ENCODE measurements around the gene PTGER1. TPM values are rescaled to one million over a fixed set of nuclear protein-coding genes. Genes with fewer than 3 reads are reported as not detected.

Gene PTGER1
- 1 to 10 TPM in 1 of 3 donors, under 1 TPM in 2; 0.41 to 1.2 (median 0.63) TPM for total RNA-seq
- long read RNA-seq, donor 1, result 0 reads
- long read RNA-seq, donor 2, result 0 reads

- DNase-seq, result peak in 2 of 3 donors; percentile 60
- Histone ChIP-seq H3K4me1 (ENCODE audit: low read depth) (peaks cover 34% of the 10 kb centered on the region), H3K36me3 (ENCODE audit: low read depth) (no peaks in the 10 kb centered on the region), H3K9me3 (no peaks in the 10 kb centered on the region), H3K4me3 (no peak within 1 kb of the TSS)
- intact Hi-C loops (cut with DNase I, micrococcal nuclease), result no loop called here
- no peak for TF ChIP-seq CTCF (IDR thresholded peaks at IDR 0.05)
- peak; percentile 56 for ATAC-seq
Observed at GRCh38 chr19:14475251-14476073, at the start of gene PTGER1. Gene PTGER1 (minus strand): TSS chr19:14475354. CDS start chr19:14474320, 1,034 bp downstream.

GRCh38 chr19:14520543-14520942 lies 45.4 kb upstream of the PTGER1 start:
- Histone ChIP-seq H3K4me3 (no peak overlapping the region), H3K36me3 (ENCODE audit: low read depth) (peaks cover 6% of the 10 kb centered on the region), H3K4me1 (ENCODE audit: low read depth) (peaks cover 22% of the 10 kb centered on the region), H3K9me3 (no peaks in the 10 kb centered on the region)
- intact Hi-C loops (cut with DNase I, micrococcal nuclease), result no loop called here
- DNase-seq (no peak), ATAC-seq (no peak)
- no peak for TF ChIP-seq CTCF (IDR thresholded peaks at IDR 0.05)

GRCh38 chr19:14519860-14520407 lies 44.8 kb upstream of the PTGER1 start:
- ATAC-seq, result peak; percentile 2
- Histone ChIP-seq H3K9me3 (no peaks in the 10 kb centered on the region), H3K4me1 (ENCODE audit: low read depth) (peaks cover 28% of the 10 kb centered on the region), H3K4me3 (no peak overlapping the region), H3K36me3 (ENCODE audit: low read depth) (peaks cover 6% of the 10 kb centered on the region)
- DNase-seq, result peak in 1 of 3 donors; percentile 58
- no peak for TF ChIP-seq CTCF (IDR thresholded peaks at IDR 0.05)
- intact Hi-C loops (cut with DNase I, micrococcal nuclease), result no loop called here

GRCh38 chr19:14519245-14519859 lies 44.2 kb upstream of the PTGER1 start:
- TF ChIP-seq CTCF (IDR thresholded peaks at IDR 0.05), result no peak
- H3K4me3 ChIP-seq, result no peak overlapping the region
- intact Hi-C loops (cut with DNase I, micrococcal nuclease), result no loop called here

GRCh38 chr19:14517840-14518505 lies 42.8 kb upstream of the PTGER1 start, which contains the start of gene DNAJB1:
Gene DNAJB1 (minus strand): TSS chr19:14518397. CDS start chr19:14518349, 48 bp downstream.
- intact Hi-C loops (cut with DNase I, micrococcal nuclease), result no loop called here
- peaks cover 6% of the 10 kb centered on the region for H3K36me3 ChIP-seq (ENCODE audit: low read depth)
- no peak for TF ChIP-seq CTCF (IDR thresholded peaks at IDR 0.05)
- peak within 1 kb of the TSS; percentile 88 for H3K4me3 ChIP-seq
- ATAC-seq (peak; percentile 78), DNase-seq (peak; percentile 86 to 92 (median 91))
- H3K9me3 ChIP-seq, result no peaks in the 10 kb centered on the region
- H3K4me1 ChIP-seq (ENCODE audit: low read depth), result peaks cover 34% of the 10 kb centered on the region

More at GRCh38 chr19:14519245-14519859, 44.2 kb upstream of the PTGER1 start:
- Histone ChIP-seq H3K36me3 (ENCODE audit: low read depth) (peaks cover 6% of the 10 kb centered on the region), H3K9me3 (no peaks in the 10 kb centered on the region), H3K4me1 (ENCODE audit: low read depth) (peaks cover 34% of the 10 kb centered on the region)
- DNase-seq (peak in 1 of 3 donors; percentile 57), ATAC-seq (no peak)
